ENCODE data around the gene MMAB.
"Not testable (repeated sequence)": the region's sequence is repeated elsewhere in the genome, so short reads cannot be mapped to it uniquely, and the experiment has no call there.

MMAB gene

GRCh38 chr12:109573029-109573913 lies at the start of gene MMAB, which contains the start of gene MVK:
Gene MMAB (minus strand): TSS chr12:109573504. CDS start chr12:109573480, 24 bp downstream.
Gene MVK (plus strand): TSS chr12:109573794. CDS start chr12:109574823, 1,029 bp downstream.
- DNase-seq, result peak; percentile 99

GRCh38 chr12:109621901-109622364 lies 48.6 kb upstream of the MMAB start:
- DNase-seq, result peak; percentile 49

- no peak for DNase-seq
Measured at GRCh38 chr12:109621211-109621694, 47.9 kb upstream of the MMAB start.

GRCh38 chr12:109619002-109619604 lies 45.8 kb upstream of the MMAB start:
- no peak for DNase-seq

- no peak for DNase-seq
Measured at GRCh38 chr12:109618082-109618481, 44.8 kb upstream of the MMAB start.

- no peak for DNase-seq
Measured at GRCh38 chr12:109617491-109617890, 44.2 kb upstream of the MMAB start.

- no peak for DNase-seq
Measured at GRCh38 chr12:109615556-109616229, 42.4 kb upstream of the MMAB start.

GRCh38 chr12:109613649-109614455 lies 40.5 kb upstream of the MMAB start:
- DNase-seq, result no peak

GRCh38 chr12:109612975-109613502 lies 39.7 kb upstream of the MMAB start:
- DNase-seq, result no peak

GRCh38 chr12:109612003-109612402 lies 38.7 kb upstream of the MMAB start:
- DNase-seq, result no peak

- no peak for DNase-seq
Measured at GRCh38 chr12:109611223-109611622, 37.9 kb upstream of the MMAB start.

- DNase-seq, result no peak
Measured at GRCh38 chr12:109610523-109610922, 37.2 kb upstream of the MMAB start.

- DNase-seq, result peak; percentile 64
Measured at GRCh38 chr12:109609342-109609741, 36.0 kb upstream of the MMAB start.

- DNase-seq, result no peak
Measured at GRCh38 chr12:109608793-109609192, 35.5 kb upstream of the MMAB start.

GRCh38 chr12:109608270-109608669 lies 35.0 kb upstream of the MMAB start:
- DNase-seq, result peak; percentile 31

- DNase-seq, result no peak
Measured at GRCh38 chr12:109607618-109608017, 34.3 kb upstream of the MMAB start.

- DNase-seq, result no peak
Measured at GRCh38 chr12:109606320-109607028, 33.2 kb upstream of the MMAB start.

- DNase-seq, result no peak
Measured at GRCh38 chr12:109605599-109606228, 32.4 kb upstream of the MMAB start.

- DNase-seq, result peak; percentile 48
Measured at GRCh38 chr12:109605016-109605415, 31.7 kb upstream of the MMAB start.

- no peak for DNase-seq
Measured at GRCh38 chr12:109604132-109604585, 30.9 kb upstream of the MMAB start.

- not testable (repeated sequence) for DNase-seq
Measured at GRCh38 chr12:109602132-109602531, 28.8 kb upstream of the MMAB start.

Data from NCI-H2029 (cell line).